CD4-positive, alpha-beta T cell treated with Interleukin-17A for 4 hours (primary cell): ENCODE results near the gene SPN.
"Not testable (repeated sequence)": the region's sequence is repeated elsewhere in the genome, so short reads cannot be mapped to it uniquely, and the experiment has no call there.

Experiments used
- DNase-seq: peaks from one replicate; pipeline ENCODE4 v3.0.0-alpha.2; 2020; ENCODE audit warnings: mixed read lengths

The SPN gene

GRCh38 chr16:29663016-29663806, at the start of gene SPN:
TSS of gene SPN (plus strand) at chr16:29663247. CDS start at chr16:29663729, 482 bp downstream.
- peak; percentile 72 for DNase-seq

GRCh38 chr16:29613307-29614057, 49.6 kb upstream of the SPN start:
- peak; percentile 93 for DNase-seq

GRCh38 chr16:29614691-29615314, 48.2 kb upstream of the SPN start:
- not testable (repeated sequence) for DNase-seq

GRCh38 chr16:29616127-29616526, 46.9 kb upstream of the SPN start:
- not testable (repeated sequence) for DNase-seq

- peak; percentile 68 for DNase-seq
Measured at GRCh38 chr16:29620591-29620990, 42.5 kb upstream of the SPN start.

GRCh38 chr16:29622738-29623137, 40.3 kb upstream of the SPN start:
- not testable (repeated sequence) for DNase-seq

- not testable (repeated sequence) for DNase-seq
Measured at GRCh38 chr16:29623253-29623652, 39.8 kb upstream of the SPN start.

GRCh38 chr16:29625114-29625513, 37.9 kb upstream of the SPN start:
- not testable (repeated sequence) for DNase-seq

- DNase-seq, result peak; percentile 48
Measured at GRCh38 chr16:29626778-29627331, 36.2 kb upstream of the SPN start.

- DNase-seq, result peak; percentile 19
Measured at GRCh38 chr16:29627661-29628075, 35.4 kb upstream of the SPN start.

GRCh38 chr16:29628707-29629106, 34.3 kb upstream of the SPN start:
- not testable (repeated sequence) for DNase-seq

- not testable (repeated sequence) for DNase-seq
Measured at GRCh38 chr16:29629318-29629717, 33.7 kb upstream of the SPN start.

- DNase-seq, result not testable (repeated sequence)
Measured at GRCh38 chr16:29631658-29632057, 31.4 kb upstream of the SPN start.

- DNase-seq, result not testable (repeated sequence)
Measured at GRCh38 chr16:29635902-29636301, 27.1 kb upstream of the SPN start.

GRCh38 chr16:29636368-29636767, 26.7 kb upstream of the SPN start:
- DNase-seq, result not testable (repeated sequence)

- DNase-seq, result not testable (repeated sequence)
Measured at GRCh38 chr16:29638751-29639150, 24.3 kb upstream of the SPN start.

- DNase-seq, result peak; percentile 11
Measured at GRCh38 chr16:29641561-29641960, 21.5 kb upstream of the SPN start.

GRCh38 chr16:29643596-29643995, 19.5 kb upstream of the SPN start:
- DNase-seq, result no peak

GRCh38 chr16:29644338-29644857, 18.6 kb upstream of the SPN start:
- DNase-seq, result no peak

GRCh38 chr16:29644973-29645693, 17.9 kb upstream of the SPN start:
- DNase-seq, result no peak

GRCh38 chr16:29645694-29646187, 17.3 kb upstream of the SPN start:
- DNase-seq, result no peak

- DNase-seq, result no peak
Measured at GRCh38 chr16:29646947-29647346, 16.1 kb upstream of the SPN start.
